HPDE6-E6E7 (cell line): ENCODE results near the gene SPEM1.

ENCODE experiments used
- DNase-seq: peaks from one replicate; pipeline ENCODE4 v3.0.0; 2011; ENCODE audit warnings: missing footprints; ENCODE audit errors: extremely low spot score

SPEM1 gene

GRCh38 chr17:7398612-7399011, 21.5 kb upstream of the SPEM1 start:
- no peak for DNase-seq

- DNase-seq: no peak
Observed at GRCh38 chr17:7403043-7403726, 16.9 kb upstream of the SPEM1 start.

- DNase-seq: peak; percentile 45
Observed at GRCh38 chr17:7403727-7403976, 16.5 kb upstream of the SPEM1 start.

- DNase-seq: peak; percentile 94
Observed at GRCh38 chr17:7403977-7404736, 16.0 kb upstream of the SPEM1 start, which contains the start of gene TMEM256. Gene TMEM256 (minus strand): TSS chr17:7404097. CDS start chr17:7404084, 13 bp downstream.

- peak; percentile 48 for DNase-seq
Observed at GRCh38 chr17:7404737-7405349, 15.3 kb upstream of the SPEM1 start.

- DNase-seq: no peak
Observed at GRCh38 chr17:7405350-7406234, 14.5 kb upstream of the SPEM1 start.

GRCh38 chr17:7406235-7406825, 13.8 kb upstream of the SPEM1 start:
- no peak for DNase-seq

GRCh38 chr17:7407082-7407481, 13.0 kb upstream of the SPEM1 start:
- no peak for DNase-seq

GRCh38 chr17:7407485-7408251, 12.5 kb upstream of the SPEM1 start, which contains the start of gene NLGN2:
Gene NLGN2 (plus strand): TSS chr17:7407845. CDS start chr17:7408256, 411 bp downstream.
- DNase-seq: no peak

- no peak for DNase-seq
Observed at GRCh38 chr17:7408252-7408727, 11.8 kb upstream of the SPEM1 start.

- DNase-seq: no peak
Observed at GRCh38 chr17:7408863-7409262, 11.3 kb upstream of the SPEM1 start.

GRCh38 chr17:7409716-7410115, 10.4 kb upstream of the SPEM1 start:
- DNase-seq: no peak

- DNase-seq: no peak
Observed at GRCh38 chr17:7410634-7411426, 9.3 kb upstream of the SPEM1 start.

- no peak for DNase-seq
Observed at GRCh38 chr17:7411427-7411750, 8.7 kb upstream of the SPEM1 start.

GRCh38 chr17:7413346-7413985, 6.7 kb upstream of the SPEM1 start:
- no peak for DNase-seq

GRCh38 chr17:7414837-7415236, 5.3 kb upstream of the SPEM1 start:
- no peak for DNase-seq

GRCh38 chr17:7415784-7416183, 4.3 kb upstream of the SPEM1 start:
- DNase-seq: no peak

GRCh38 chr17:7416323-7416722, 3.8 kb upstream of the SPEM1 start:
- no peak for DNase-seq

GRCh38 chr17:7417056-7417655, 3.0 kb upstream of the SPEM1 start:
- DNase-seq: no peak
